Activated T-cell treated with anti-CD3 and anti-CD28 coated beads, Interleukin-2, amount 50 U/mL, for 72 hours (primary cell): ENCODE measurements around the gene NKAIN2. TPM values are rescaled to one million over a fixed set of nuclear protein-coding genes. Genes with fewer than 3 reads are reported as not detected.

Experiments
- ATAC-seq, 2 donors: fragments of 150-1000 bp; cut with Tn5 transposase; replicated peaks in 1 of 2; 2 replicates each; pipeline ENCODE4 v1.10.0; 2021; ENCODE audit warnings: moderate library complexity in 2 of 2, mild to moderate bottlenecking in 1 of 2
- DNase-seq, 2 donors: peaks; one replicate each; pipeline ENCODE4 v3.0.0; 2021 to 2022; ENCODE audit warnings: mixed read lengths in 1 of 2
- H3K27ac Mint-ChIP-seq: one replicate; pipeline ENCODE4 v1.8.0; 2022; ENCODE audit warnings: mild to moderate bottlenecking, moderate library complexity, mixed read lengths
- H3K27me3 Mint-ChIP-seq: one replicate; pipeline ENCODE4 v1.8.0; 2022; ENCODE audit warnings: low read depth, mixed read lengths
- H3K36me3 Mint-ChIP-seq, 2 donors: one replicate each; pipeline ENCODE4 v1.8.0; 2022; ENCODE audit warnings: mixed read lengths in 2 of 2, mild to moderate bottlenecking in 1 of 2; ENCODE audit not compliant: insufficient read depth in 2 of 2
- H3K4me1 Mint-ChIP-seq: one replicate; pipeline ENCODE4 v1.8.0; 2022; ENCODE audit warnings: low read depth, mixed read lengths
- H3K4me3 Mint-ChIP-seq, 2 donors: one replicate each; pipeline ENCODE4 v1.8.0; 2022; ENCODE audit warnings: mild to moderate bottlenecking in 2 of 2, mixed read lengths in 2 of 2, moderate library complexity in 2 of 2
- H3K9me3 Mint-ChIP-seq, 2 donors: one replicate each; pipeline ENCODE4 v1.8.0; 2022; ENCODE audit warnings: mixed read lengths in 2 of 2
- total RNA-seq, 2 donors: library from RNA; stranded (reverse); gene quantifications; one replicate each; pipeline ENCODE4 v1.2.3, GENCODE V29; 2022

The NKAIN2 gene
- total RNA-seq, 2 donors from 2014 or later = not detected

DNA sequence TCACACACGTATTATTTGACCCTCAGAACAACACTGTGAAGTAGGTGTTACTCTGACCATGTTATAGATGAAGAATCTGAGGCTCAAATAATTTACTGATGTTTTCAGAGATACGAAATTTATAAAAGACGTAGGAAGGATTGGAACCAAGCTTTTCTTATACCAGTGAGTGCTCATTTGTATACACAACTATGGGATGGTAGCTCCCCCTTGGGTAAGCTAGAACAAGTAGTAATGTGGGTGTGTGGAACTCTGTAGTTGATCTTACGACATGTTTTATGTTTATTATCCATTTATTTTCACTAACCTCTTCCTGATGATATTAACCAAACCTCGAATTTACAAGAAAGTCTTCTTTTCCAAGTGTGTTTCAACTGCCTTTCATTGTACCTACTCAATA, 248.5 kb downstream of the NKAIN2 start:
- peaks cover 2 to 5% of the 10 kb centered on the region in 2 donors for H3K9me3 Mint-ChIP-seq
- H3K36me3 Mint-ChIP-seq = no peaks in the 10 kb centered on the region
- no peak overlapping the region for H3K4me3 Mint-ChIP-seq
- peaks cover 6% of the 10 kb centered on the region for H3K4me1 Mint-ChIP-seq
- H3K27ac Mint-ChIP-seq = no peak overlapping the region
- ATAC-seq (no peak), DNase-seq (no peak)
- H3K27me3 Mint-ChIP-seq = no peaks in the 10 kb centered on the region

DNA sequence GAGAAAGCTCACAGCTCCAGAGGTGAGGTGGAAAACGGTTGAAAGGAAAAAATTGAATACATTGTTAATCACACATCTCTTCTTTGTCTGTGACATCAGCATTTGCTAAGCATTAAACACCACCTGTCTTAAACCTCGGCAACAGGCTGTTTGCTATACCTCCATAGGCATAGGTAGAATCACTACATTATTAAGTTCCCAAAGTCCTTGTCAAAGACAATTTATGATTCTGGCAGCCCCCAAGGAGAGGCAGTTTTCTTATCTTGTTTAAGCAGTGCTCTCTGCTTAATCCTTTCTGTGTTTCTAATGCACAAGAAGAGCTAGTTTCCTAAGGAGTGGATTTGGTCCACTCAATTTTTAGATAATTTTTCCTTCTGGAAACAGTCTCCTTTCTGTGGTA, 249.7 kb downstream of the NKAIN2 start:
- no peak overlapping the region for H3K4me3 Mint-ChIP-seq
- DNase-seq (no peak), ATAC-seq (no peak)
- H3K27me3 Mint-ChIP-seq = no peaks in the 10 kb centered on the region
- no peak overlapping the region for H3K27ac Mint-ChIP-seq
- peaks cover 2 to 3% of the 10 kb centered on the region in 2 donors for H3K9me3 Mint-ChIP-seq
- H3K4me1 Mint-ChIP-seq = peaks cover 6% of the 10 kb centered on the region
- H3K36me3 Mint-ChIP-seq = no peaks in the 10 kb centered on the region

DNA sequence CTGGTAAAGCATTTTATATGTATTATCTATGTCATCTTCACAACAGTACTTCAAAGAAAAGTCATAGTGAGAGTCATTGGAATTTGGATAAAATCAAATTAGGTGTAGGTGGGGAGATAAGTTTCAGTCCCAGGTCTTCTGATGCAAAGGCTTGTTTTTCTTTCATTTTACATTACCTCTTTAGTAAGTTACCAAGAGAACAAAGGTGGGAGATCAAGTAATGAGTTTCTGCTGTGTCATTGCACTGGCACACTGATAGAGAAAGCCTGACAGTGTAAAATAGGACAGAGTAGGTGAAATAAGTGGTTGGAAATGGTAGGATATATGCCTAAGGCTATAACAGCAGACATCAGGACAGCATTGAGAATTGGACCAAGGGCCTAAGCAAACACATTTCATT, 250.4 kb downstream of the NKAIN2 start:
- Mint-ChIP-seq H3K27me3 (no peaks in the 10 kb centered on the region), H3K27ac (peak overlapping the region; percentile 58), H3K36me3 (no peaks in the 10 kb centered on the region), H3K4me3 (no peak overlapping the region), H3K9me3 (peaks cover 2 to 3% of the 10 kb centered on the region in 2 donors), H3K4me1 (peaks cover 6% of the 10 kb centered on the region)
- no peak for DNase-seq
- no peak for ATAC-seq

DNA sequence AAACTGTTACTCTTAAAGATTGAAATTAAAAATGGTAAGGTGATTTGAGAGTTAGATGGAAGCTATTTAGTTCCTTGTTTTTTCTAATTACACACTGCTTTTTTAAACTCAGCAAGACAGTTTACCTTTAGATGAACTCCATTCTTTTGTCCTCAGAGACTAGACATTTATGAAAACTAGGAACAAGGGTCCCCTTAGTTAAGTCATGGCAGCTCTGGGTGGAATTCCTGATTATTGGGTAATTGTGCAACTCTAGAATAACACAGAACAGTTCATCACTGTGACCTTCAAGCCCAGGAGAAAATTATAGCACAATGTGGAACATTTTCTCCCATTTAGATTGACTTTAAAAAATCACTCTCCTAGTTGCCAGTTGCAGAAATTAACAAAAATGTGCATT, 251.7 kb downstream of the NKAIN2 start:
- H3K4me1 Mint-ChIP-seq = peaks cover 6% of the 10 kb centered on the region
- no peak overlapping the region for H3K4me3 Mint-ChIP-seq
- H3K27me3 Mint-ChIP-seq = no peaks in the 10 kb centered on the region
- H3K9me3 Mint-ChIP-seq = peaks cover 2 to 3% of the 10 kb centered on the region in 2 donors
- no peaks in the 10 kb centered on the region for H3K36me3 Mint-ChIP-seq
- ATAC-seq = no peak
- no peak for DNase-seq
- no peak overlapping the region for H3K27ac Mint-ChIP-seq

DNA sequence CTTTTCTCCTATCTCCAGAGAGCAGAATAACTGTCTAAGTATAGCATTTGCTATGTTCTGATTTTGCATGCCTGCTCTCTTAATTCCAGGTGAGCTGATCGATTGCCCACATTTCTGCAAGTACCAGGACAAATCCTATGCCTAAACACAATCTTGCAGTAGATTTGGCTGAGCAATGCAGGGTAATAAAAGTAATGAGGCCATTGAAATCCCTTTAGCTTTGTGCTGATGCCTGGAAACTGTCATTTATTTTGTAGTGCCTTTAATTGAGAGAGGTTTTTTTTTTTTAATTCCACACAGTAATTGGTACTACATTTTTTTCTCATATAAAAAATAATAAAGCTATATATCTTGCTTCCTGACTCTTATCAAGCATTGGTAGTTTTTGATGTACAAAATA, 252.3 kb downstream of the NKAIN2 start:
- Mint-ChIP-seq H3K27me3 (no peaks in the 10 kb centered on the region), H3K36me3 (no peaks in the 10 kb centered on the region), H3K9me3 (peaks cover 2 to 3% of the 10 kb centered on the region in 2 donors), H3K4me3 (no peak overlapping the region), H3K4me1 (peaks cover 6% of the 10 kb centered on the region), H3K27ac (no peak overlapping the region)
- no peak for ATAC-seq
- DNase-seq = no peak

DNA sequence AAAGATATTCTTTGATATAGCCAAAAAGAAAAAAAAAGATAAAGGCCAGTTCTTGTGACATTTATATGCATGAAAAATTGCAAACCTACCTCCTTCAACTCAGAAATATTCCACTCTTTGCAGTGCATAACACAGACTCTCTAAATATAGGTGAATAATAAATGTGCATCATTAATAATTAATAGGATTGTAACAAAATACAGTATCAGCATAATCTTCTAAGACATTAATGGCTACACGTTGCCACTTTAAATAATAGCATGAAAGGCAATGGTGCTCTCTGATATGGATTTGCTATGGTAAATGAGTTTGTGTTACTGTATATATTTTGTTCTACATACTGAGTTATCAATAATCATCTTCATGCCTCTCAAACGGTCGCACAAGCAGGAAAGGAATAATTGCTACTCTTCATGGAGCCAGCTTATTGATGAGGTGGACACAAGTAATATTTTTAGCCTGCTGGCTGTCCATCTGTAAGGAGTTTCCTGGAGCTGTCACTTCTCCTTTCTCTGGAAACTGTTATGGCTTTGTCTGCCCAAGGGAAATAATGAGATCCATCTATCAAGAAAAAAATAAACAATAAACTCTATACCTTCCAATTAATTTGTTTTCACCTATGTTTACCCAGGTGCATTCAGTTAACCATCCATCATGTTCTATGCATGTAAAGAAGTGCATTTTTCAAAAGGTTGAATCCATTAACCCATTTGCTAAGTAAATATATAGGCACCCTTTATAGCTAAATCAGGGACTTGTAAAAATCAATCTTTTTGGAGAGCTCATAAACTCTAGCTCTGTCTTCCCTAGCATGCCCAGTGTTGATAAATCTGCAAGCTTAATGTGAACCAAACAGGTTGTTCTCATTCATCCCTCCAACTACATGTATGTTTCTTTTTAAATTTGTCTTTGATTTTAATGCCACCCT, 253.0 kb downstream of the NKAIN2 start:
- Mint-ChIP-seq H3K4me3 (no peak overlapping the region), H3K4me1 (peaks cover 6% of the 10 kb centered on the region)

DNA sequence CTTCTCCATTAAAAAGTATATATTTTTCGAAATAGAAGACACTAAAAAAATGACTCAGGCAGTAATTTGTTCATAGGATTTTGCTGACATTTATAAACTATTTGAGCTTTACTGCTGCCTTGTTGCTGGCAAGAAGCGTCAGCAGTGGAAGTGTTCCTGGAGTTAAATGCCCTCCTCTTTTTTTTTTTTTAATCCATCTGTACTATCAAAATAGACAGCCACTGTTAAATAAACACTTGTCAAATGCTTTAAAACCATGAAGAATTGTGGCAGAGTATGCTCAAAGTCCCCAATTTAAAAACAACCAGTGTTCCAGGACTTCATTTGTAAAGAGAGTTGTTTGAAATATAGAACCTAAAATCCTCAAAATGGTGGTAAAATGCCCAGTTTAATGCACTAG, 253.8 kb downstream of the NKAIN2 start:
- ATAC-seq (no peak), DNase-seq (no peak)
- no peaks in the 10 kb centered on the region for H3K36me3 Mint-ChIP-seq
- peaks cover 6% of the 10 kb centered on the region for H3K4me1 Mint-ChIP-seq
- H3K9me3 Mint-ChIP-seq = peaks cover 2 to 3% of the 10 kb centered on the region in 2 donors
- no peak overlapping the region for H3K27ac Mint-ChIP-seq
- no peaks in the 10 kb centered on the region for H3K27me3 Mint-ChIP-seq
- no peak overlapping the region for H3K4me3 Mint-ChIP-seq

More for the DNA sequence above, 253.0 kb downstream of the NKAIN2 start:
- Mint-ChIP-seq H3K9me3 (peaks cover 2 to 3% of the 10 kb centered on the region in 2 donors), H3K27ac (no peak overlapping the region), H3K27me3 (no peaks in the 10 kb centered on the region), H3K36me3 (no peaks in the 10 kb centered on the region)
- DNase-seq (no peak), ATAC-seq (no peak)

DNA sequence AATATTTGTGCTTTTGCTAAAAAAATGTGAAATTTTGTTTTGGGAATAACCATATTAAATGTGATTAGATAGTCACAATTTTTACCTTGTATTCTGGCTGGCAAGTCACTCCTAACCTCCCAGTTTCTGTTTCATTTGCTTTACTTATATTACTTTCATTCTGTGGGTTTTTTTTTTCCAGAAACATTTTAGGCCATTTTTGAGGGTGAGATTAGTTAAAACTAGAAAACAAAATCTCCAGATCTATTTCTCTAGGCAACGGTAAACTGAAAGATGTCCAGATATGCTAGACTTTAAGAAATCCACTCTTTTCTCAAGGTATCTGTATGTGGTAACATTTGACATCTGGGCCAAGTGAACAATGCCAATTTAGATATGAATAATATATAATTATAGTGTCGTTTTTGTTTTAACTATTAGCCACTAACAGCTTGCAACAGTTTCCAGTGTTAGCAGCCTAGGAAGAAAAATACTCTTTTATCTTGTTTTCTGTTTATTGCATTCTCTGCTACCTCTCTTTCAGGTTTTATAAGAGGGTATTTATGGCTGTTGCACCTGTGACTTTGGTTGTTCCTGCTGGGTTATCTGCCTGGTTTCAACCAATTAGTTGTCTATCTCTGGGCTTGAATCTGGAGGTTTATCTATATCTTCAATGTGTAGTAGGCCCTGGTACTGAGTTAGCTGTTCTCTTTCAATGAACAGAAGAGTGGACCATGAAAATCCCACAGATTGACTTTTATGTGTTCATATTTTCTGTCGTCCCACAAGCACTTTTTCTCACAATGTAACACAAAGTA, 260.9 kb downstream of the NKAIN2 start:
- ATAC-seq = no peak
- no peak overlapping the region for H3K4me3 Mint-ChIP-seq
- peaks cover 0 to 2% of the 10 kb centered on the region in 2 donors for H3K9me3 Mint-ChIP-seq
- H3K36me3 Mint-ChIP-seq = no peaks in the 10 kb centered on the region
- DNase-seq = no peak
- no peak overlapping the region for H3K27ac Mint-ChIP-seq
- H3K4me1 Mint-ChIP-seq = no peaks in the 10 kb centered on the region
- no peaks in the 10 kb centered on the region for H3K27me3 Mint-ChIP-seq

DNA sequence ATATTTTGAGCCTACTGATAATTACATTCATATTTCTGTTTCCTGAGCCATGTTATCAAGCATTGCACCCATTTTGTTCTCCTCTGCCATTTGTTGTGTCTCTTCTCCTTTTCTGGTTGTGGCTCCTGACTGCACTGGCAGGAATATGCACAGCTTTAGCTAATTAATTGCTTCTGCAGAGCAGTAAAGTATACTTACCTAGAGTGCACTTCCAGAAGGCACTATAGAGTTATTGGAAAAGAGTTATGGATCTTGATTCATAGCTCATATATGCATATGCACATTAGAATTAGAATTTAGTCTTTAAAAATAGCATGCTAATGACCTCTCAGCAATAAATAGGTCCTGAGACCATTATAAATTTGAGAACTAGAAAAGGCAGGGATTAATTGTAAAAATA, 262.6 kb downstream of the NKAIN2 start:
- no peak overlapping the region for H3K4me3 Mint-ChIP-seq
- peaks cover 2% of the 10 kb centered on the region in 2 donors for H3K9me3 Mint-ChIP-seq
- ATAC-seq = no peak
- no peak overlapping the region for H3K27ac Mint-ChIP-seq
- H3K36me3 Mint-ChIP-seq = no peaks in the 10 kb centered on the region
- H3K27me3 Mint-ChIP-seq = no peaks in the 10 kb centered on the region
- H3K4me1 Mint-ChIP-seq = no peaks in the 10 kb centered on the region
- DNase-seq = no peak

DNA sequence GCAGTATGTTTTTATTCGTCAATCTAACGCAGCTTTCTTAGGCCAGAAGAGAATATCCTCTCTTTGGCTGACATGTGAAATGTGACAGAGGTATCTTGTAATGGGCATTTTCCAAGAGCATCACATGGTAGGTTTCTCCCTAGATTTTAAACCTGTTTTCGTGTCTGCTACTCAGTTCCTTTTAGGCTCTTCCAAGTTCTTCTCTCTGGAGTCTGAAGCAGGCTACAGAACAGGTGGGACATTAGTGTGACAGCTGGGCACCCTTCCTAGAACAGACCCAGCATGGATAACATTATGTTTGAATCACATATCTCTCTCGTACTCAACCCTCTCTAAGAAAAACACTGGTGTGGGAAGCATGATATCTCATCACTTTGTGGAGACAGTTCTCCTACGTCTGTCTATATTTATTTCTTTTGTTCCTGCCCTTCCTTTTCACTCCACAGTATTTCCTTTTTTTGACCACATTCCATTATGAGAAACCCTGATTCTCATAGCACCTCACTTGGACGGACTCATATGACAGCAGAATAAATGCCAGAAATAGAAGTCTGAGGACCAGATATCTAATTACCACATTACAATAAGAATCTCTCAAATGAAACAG, 263.4 kb downstream of the NKAIN2 start:
- Mint-ChIP-seq H3K4me1 (no peaks in the 10 kb centered on the region), H3K4me3 (no peak overlapping the region), H3K9me3 (peaks cover 2% of the 10 kb centered on the region in 2 donors), H3K27ac (no peak overlapping the region), H3K36me3 (no peaks in the 10 kb centered on the region), H3K27me3 (no peaks in the 10 kb centered on the region)
- ATAC-seq = no peak
- no peak for DNase-seq

DNA sequence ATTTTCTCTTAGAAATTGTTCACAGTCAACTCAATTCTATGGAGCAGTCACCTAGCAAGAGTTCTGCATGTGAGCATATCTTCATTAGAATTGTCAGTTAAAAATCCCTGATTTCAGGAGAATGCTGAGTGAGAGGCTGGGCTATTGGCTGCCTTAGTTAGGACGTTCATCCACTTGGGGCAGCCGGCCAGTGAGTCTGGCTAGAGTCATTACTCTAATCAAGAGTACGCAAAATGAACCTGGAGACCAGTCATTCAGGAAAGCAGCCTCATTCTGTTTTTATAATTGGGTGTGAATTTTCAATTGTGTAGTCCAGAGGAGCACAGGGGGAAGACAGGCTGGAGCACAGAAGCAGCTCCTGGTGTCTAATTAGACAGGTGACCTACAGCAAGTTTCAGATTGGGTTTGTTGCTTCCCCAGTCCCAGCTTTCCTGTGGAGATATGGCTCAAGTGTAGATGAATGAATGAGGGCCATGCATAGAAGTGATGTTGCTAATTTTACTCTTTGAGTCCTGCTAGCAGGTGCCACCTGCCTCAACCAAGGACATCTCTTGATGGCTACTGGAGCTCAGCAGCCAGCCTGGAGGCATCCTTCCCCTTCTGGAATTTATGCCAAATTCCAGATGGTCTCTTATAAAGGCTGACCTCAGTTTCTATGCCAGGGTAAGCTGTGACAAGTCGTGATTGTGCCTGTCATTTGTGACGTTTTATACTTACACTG, 265.7 kb downstream of the NKAIN2 start:
- DNase-seq = no peak
- Mint-ChIP-seq H3K4me1 (no peaks in the 10 kb centered on the region), H3K4me3 (no peak overlapping the region), H3K27me3 (no peaks in the 10 kb centered on the region), H3K9me3 (peaks cover 2% of the 10 kb centered on the region in 2 donors), H3K27ac (no peak overlapping the region), H3K36me3 (no peaks in the 10 kb centered on the region)
- ATAC-seq = no peak

DNA sequence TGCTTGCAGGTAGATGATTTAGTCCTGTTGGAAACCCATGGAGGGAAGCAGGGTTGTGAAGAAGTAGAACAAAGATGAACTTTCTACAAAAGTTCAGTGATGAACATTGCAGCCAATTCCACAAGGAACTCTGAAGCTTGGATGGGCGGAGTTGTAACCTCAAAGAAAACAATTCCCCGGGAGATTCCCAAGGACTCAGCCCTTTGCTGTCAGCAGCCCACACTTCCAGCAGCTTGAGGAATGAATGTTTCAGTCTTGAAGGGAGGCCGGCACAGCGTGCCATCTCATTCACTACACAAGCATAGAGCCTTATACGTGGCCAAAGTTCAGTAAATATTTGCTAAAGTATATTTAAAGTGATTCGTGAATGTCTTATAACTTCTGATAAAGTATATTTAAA, 269.4 kb downstream of the NKAIN2 start:
- H3K4me1 Mint-ChIP-seq = no peaks in the 10 kb centered on the region
- H3K4me3 Mint-ChIP-seq = no peak overlapping the region
- ATAC-seq (no peak), DNase-seq (no peak)
- H3K27ac Mint-ChIP-seq = no peak overlapping the region
- H3K9me3 Mint-ChIP-seq = peaks cover 2% of the 10 kb centered on the region in 2 donors
- no peaks in the 10 kb centered on the region for H3K36me3 Mint-ChIP-seq
- H3K27me3 Mint-ChIP-seq = no peaks in the 10 kb centered on the region
